ENCODE measurements around the gene FOXO3. TPM values are rescaled to one million over a fixed set of nuclear protein-coding genes. Genes with fewer than 3 reads are reported as not detected.
A peak's percentile ranks its signal among the peaks of the same experiment; 100 is the strongest.

The FOXO3 gene
- total RNA-seq, 1 donor from 2014 or later = 60.3 TPM

- DNase-seq (ENCODE audit: extremely low spot score, unreplicated experiment) = no peak
- H3K4me3 Mint-ChIP-seq (ENCODE audit: unreplicated experiment) = peak overlapping the region; percentile 75
- H3K36me3 Mint-ChIP-seq (ENCODE audit: unreplicated experiment) = no peaks in the 10 kb centered on the region
- H3K4me1 Mint-ChIP-seq (ENCODE audit: unreplicated experiment) = peaks cover 12% of the 10 kb centered on the region
- no peak for TF ChIP-seq CTCF (IDR thresholded peaks at IDR 0.05)
- H3K27me3 Mint-ChIP-seq (ENCODE audit: unreplicated experiment) = peaks cover 8% of the 10 kb centered on the region
- H3K27ac Mint-ChIP-seq (ENCODE audit: unreplicated experiment) = peak overlapping the region; percentile 75
- H3K9me3 Mint-ChIP-seq (ENCODE audit: unreplicated experiment) = no peaks in the 10 kb centered on the region
Observed at GRCh38 chr6:108556866-108557493, 3.7 kb upstream of the FOXO3 start.

- Mint-ChIP-seq H3K36me3 (ENCODE audit: unreplicated experiment) (no peaks in the 10 kb centered on the region), H3K27me3 (ENCODE audit: unreplicated experiment) (peaks cover 8% of the 10 kb centered on the region), H3K27ac (ENCODE audit: unreplicated experiment) (peak overlapping the region; percentile 95), H3K4me1 (ENCODE audit: unreplicated experiment) (peaks cover 18% of the 10 kb centered on the region), H3K9me3 (ENCODE audit: unreplicated experiment) (no peaks in the 10 kb centered on the region), H3K4me3 (ENCODE audit: unreplicated experiment) (peak overlapping the region; percentile 87)
- DNase-seq (ENCODE audit: extremely low spot score, unreplicated experiment) = peak; percentile 89
- peak; percentile 30 for TF ChIP-seq CTCF (IDR thresholded peaks at IDR 0.05)
Observed at GRCh38 chr6:108557494-108558371, 3.0 kb upstream of the FOXO3 start.

GRCh38 chr6:108558372-108559096 is 2.2 kb upstream of the FOXO3 start:
- DNase-seq (ENCODE audit: extremely low spot score, unreplicated experiment) = peak; percentile 99
- H3K27ac Mint-ChIP-seq (ENCODE audit: unreplicated experiment) = peak overlapping the region; percentile 95
- H3K9me3 Mint-ChIP-seq (ENCODE audit: unreplicated experiment) = no peaks in the 10 kb centered on the region
- TF ChIP-seq CTCF (IDR thresholded peaks at IDR 0.05) = no peak
- H3K4me3 Mint-ChIP-seq (ENCODE audit: unreplicated experiment) = peak overlapping the region; percentile 87
- peaks cover 25% of the 10 kb centered on the region for H3K4me1 Mint-ChIP-seq (ENCODE audit: unreplicated experiment)
- H3K27me3 Mint-ChIP-seq (ENCODE audit: unreplicated experiment) = peaks cover 6% of the 10 kb centered on the region
- no peaks in the 10 kb centered on the region for H3K36me3 Mint-ChIP-seq (ENCODE audit: unreplicated experiment)

- H3K36me3 Mint-ChIP-seq (ENCODE audit: unreplicated experiment) = no peaks in the 10 kb centered on the region
- no peak for TF ChIP-seq CTCF (IDR thresholded peaks at IDR 0.05)
- no peaks in the 10 kb centered on the region for H3K9me3 Mint-ChIP-seq (ENCODE audit: unreplicated experiment)
- DNase-seq (ENCODE audit: extremely low spot score, unreplicated experiment) = peak; percentile 94
- H3K27me3 Mint-ChIP-seq (ENCODE audit: unreplicated experiment) = no peaks in the 10 kb centered on the region
- peaks cover 31% of the 10 kb centered on the region for H3K4me1 Mint-ChIP-seq (ENCODE audit: unreplicated experiment)
- H3K4me3 Mint-ChIP-seq (ENCODE audit: unreplicated experiment) = peak overlapping the region; percentile 87
- peak overlapping the region; percentile 95 for H3K27ac Mint-ChIP-seq (ENCODE audit: unreplicated experiment)
Observed at GRCh38 chr6:108559097-108559883, 1.4 kb upstream of the FOXO3 start.

Measured in osteocyte (in vitro differentiated cells).